HCT116 (cell line): ENCODE measurements around the gene WAC. TPM values are rescaled to one million over a fixed set of nuclear protein-coding genes. Genes with fewer than 3 reads are reported as not detected.

ENCODE experiments used
- ATAC-seq: fragments of 200-7000 bp; cut with Tn5 transposase; 2 replicates; pipeline ENCODE4 v1.9.1; 2020; ENCODE audit warnings: mild to moderate bottlenecking, moderate library complexity
- BruUV-seq: library from RNA; stranded (reverse); fragments of 400-500 nt; replicated peaks from 2 replicates; lab custom pipeline; 2021; lab: Mats Ljungman, UMichigan
- CTCF ChIA-PET: fragments of 300-600 bp; sonication (Branson Sonifier 250); formaldehyde crosslinking; loops from one replicate; lab custom pipeline; 2021; ENCODE audit warnings: antibody characterized with exemption; lab: Charles Lee
- POLR2A ChIA-PET: fragments of 300-600, 350-600 bp; sonication (Branson Sonifier 250); formaldehyde crosslinking; loops from one replicate; lab custom pipeline; 2021; ENCODE audit warnings: antibody characterized with exemption; lab: Charles Lee
- RAD21 ChIA-PET, 2 experiments: fragments of 300-600 bp; sonication (Branson Sonifier 250); formaldehyde crosslinking; loops; one replicate each; lab custom pipeline; 2023; ENCODE audit warnings: low total read pairs in 2 of 2; ENCODE audit not compliant: uncharacterized antibody in 2 of 2, unreplicated experiment in 2 of 2, low non-redundant PET in 1 of 2; lab: Charles Lee
- DNase-seq: peaks from one replicate; pipeline ENCODE4 v3.0.0-alpha.2; 2010; ENCODE audit warnings: low read depth, low spot score
- H2AFZ ChIP-seq: fragments of 200-600 bp; shearing (Covaris generic), sonication (generic); 2 replicates; pipeline ENCODE4 v1.6.1; 2017; ENCODE audit warnings: low read depth, mixed run types, mixed read lengths, antibody characterized with exemption, low read length; ENCODE audit not compliant: poor library complexity, severe bottlenecking
- H3K27ac ChIP-seq: 2 replicates; pipeline ENCODE4 v1.5.1; 2012; ENCODE audit warnings: low read depth, low read length
- H3K27me3 ChIP-seq: fragments of 200-600 bp; sonication (generic); 2 replicates; pipeline ENCODE4 v1.6.1; 2016; ENCODE audit warnings: mixed run types, low read length, mixed read lengths; ENCODE audit not compliant: insufficient read depth
- H3K36me3 ChIP-seq, 2 experiments: fragments of 200-500 bp in 1 of 2; fragments of 200-600 bp in 1 of 2; sonication (Bioruptor generic) in 1 of 2; sonication (generic) in 1 of 2; 2 replicates each; pipeline versions ENCODE4 v1.5.1 to v1.6.1; 2014 to 2016; ENCODE audit warnings: low read length in 2 of 2, inconsistent platforms in 1 of 2, mixed read lengths in 1 of 2, mixed run types in 1 of 2; ENCODE audit not compliant: insufficient read depth in 2 of 2, control insufficient read depth in 1 of 2
- H3K4me1 ChIP-seq, 2 experiments: fragments of 200-600 bp in 1 of 2; sonication (generic) in 1 of 2; 2 replicates each; pipeline versions ENCODE4 v1.5.1 to v1.6.1; 2012 to 2017; ENCODE audit warnings: low read length in 2 of 2, inconsistent platforms in 1 of 2, mild to moderate bottlenecking in 1 of 2, mixed read lengths in 1 of 2, mixed run types in 1 of 2, moderate library complexity in 1 of 2; ENCODE audit not compliant: insufficient read depth in 2 of 2, control insufficient read depth in 1 of 2
- H3K4me2 ChIP-seq: fragments of 200-600 bp; sonication (generic); 2 replicates; pipeline ENCODE4 v1.6.1; 2017; ENCODE audit warnings: mixed run types, low read length, mixed read lengths
- H3K4me3 ChIP-seq, 2 experiments: fragments of 200-600 bp in 1 of 2; sonication (generic) in 1 of 2; replicated peaks in 1 of 2; 2 replicates each; pipeline ENCODE4 v1.5.1; 2011 to 2016; ENCODE audit warnings: low read length in 2 of 2, control low read depth in 1 of 2, low read depth in 1 of 2, mild to moderate bottlenecking in 1 of 2, mixed read lengths in 1 of 2, mixed run types in 1 of 2
- H3K79me2 ChIP-seq: fragments of 200-600 bp; sonication (generic); 2 replicates; pipeline ENCODE4 v1.6.1; 2017; ENCODE audit warnings: mild to moderate bottlenecking, mixed run types, low read length, moderate library complexity, mixed read lengths; ENCODE audit not compliant: insufficient read depth
- H3K9ac ChIP-seq: fragments of 200-600 bp; sonication (generic); 2 replicates; pipeline ENCODE4 v1.6.1; 2016; ENCODE audit warnings: low read length, mixed read lengths
- H3K9me2 ChIP-seq: fragments of 200-600 bp; sonication (generic), shearing (Covaris generic); 2 replicates; pipeline ENCODE4 v1.6.1; 2017; ENCODE audit warnings: mixed run types, mild to moderate bottlenecking, moderate library complexity; ENCODE audit not compliant: insufficient read depth
- H3K9me3 ChIP-seq, 2 experiments: fragments of 200-500 bp in 1 of 2; fragments of 200-600 bp in 1 of 2; sonication (Bioruptor generic) in 1 of 2; sonication (generic) in 1 of 2; 2 replicates each; pipeline ENCODE4 v1.6.1; 2014 to 2017; ENCODE audit warnings: low read length in 2 of 2, mixed read lengths in 2 of 2, inconsistent platforms in 1 of 2, low read depth in 1 of 2, mild to moderate bottlenecking in 1 of 2, mixed run types in 1 of 2, moderate library complexity in 1 of 2; ENCODE audit not compliant: control insufficient read depth in 1 of 2, insufficient read depth in 1 of 2
- H4K20me1 ChIP-seq: fragments of 200-600 bp; sonication (generic), shearing (Covaris generic); 2 replicates; pipeline ENCODE4 v1.6.1; 2017; ENCODE audit warnings: mixed run types, mild to moderate bottlenecking, moderate library complexity; ENCODE audit not compliant: insufficient read depth
- ELF1 ChIP-seq: IDR thresholded peaks from 2 replicates; pipeline ENCODE4 v1.6.1; 2012; ENCODE audit warnings: low read depth, borderline replicate concordance
- EZH2phosphoT487 ChIP-seq: fragments of 200-600 bp; IDR thresholded peaks from 2 replicates; pipeline ENCODE4 v1.6.1; 2018; ENCODE audit warnings: antibody characterized with exemption, borderline replicate concordance
- MAX ChIP-seq: IDR thresholded peaks from 2 replicates; pipeline ENCODE4 v1.6.1; 2012
- POLR2A ChIP-seq: IDR thresholded peaks from 2 replicates; pipeline ENCODE4 v1.7.0; 2011; ENCODE audit warnings: borderline replicate concordance; ENCODE audit not compliant: insufficient read depth, insufficient read length; ENCODE audit errors: extremely low read depth
- SIN3A ChIP-seq: IDR thresholded peaks from 2 replicates; pipeline ENCODE4 v1.6.1; 2012; ENCODE audit warnings: low read depth
- TCF7L2 ChIP-seq: IDR thresholded peaks from 2 replicates; pipeline ENCODE4 v1.7.0; 2011; ENCODE audit warnings: borderline replicate concordance, inconsistent platforms; ENCODE audit not compliant: insufficient read depth, insufficient read length; ENCODE audit errors: extremely low read depth
- ZBTB33 ChIP-seq: IDR thresholded peaks from 2 replicates; pipeline ENCODE4 v1.6.1; 2011; ENCODE audit warnings: mild to moderate bottlenecking, low read length, moderate library complexity; ENCODE audit not compliant: insufficient replicate concordance; ENCODE audit errors: extremely low read depth
- ZFX ChIP-seq: fragments of 450-650 bp; IDR thresholded peaks from 2 replicates; pipeline ENCODE4 v1.6.1; 2017
- ZNF274 ChIP-seq: fragments of 200-500 bp; sonication (Bioruptor generic); IDR thresholded peaks from 2 replicates; pipeline ENCODE4 v1.6.1; 2014; ENCODE audit warnings: mild to moderate bottlenecking, low read depth, low read length, inconsistent platforms
- intact Hi-C: fragments of 100-400 bp; cut with micrococcal nuclease; formaldehyde crosslinking; loops from 2 replicates; pipeline ENCODE4 v1.10.0; 2022
- total RNA-seq: library from RNA; stranded (reverse); gene quantifications from one replicate; pipeline ENCODE4 v1.2.1, GENCODE V29; 2021; ENCODE audit not compliant: unreplicated experiment

Gene WAC
- total RNA-seq, 1 experiment from 2014 or later, result 117 TPM

GRCh38 chr10:28523725-28524252 is 9.1 kb upstream of the WAC start:
- intact Hi-C loops, result no loop called here
- no peaks in the 10 kb centered on the region for H3K9me3 ChIP-seq
- TF ChIP-seq EZH2phosphoT487 (no peak), POLR2A (no peak), ZBTB33 (no peak), TCF7L2 (no peak), ELF1 (no peak), SIN3A (no peak), ZNF274 (no peak), MAX (no peak), ZFX (no peak)
- no peaks in the 10 kb centered on the region for H4K20me1 ChIP-seq
- H2AFZ ChIP-seq, result no peak overlapping the region
- H3K36me3 ChIP-seq, result no peaks in the 10 kb centered on the region; a peak in 1 of 4 replicates
- DNase-seq (no peak), ATAC-seq (no peak)
- BruUV-seq, result TSS peak; percentile 24
- no peaks in the 10 kb centered on the region for H3K9me2 ChIP-seq
- H3K27me3 ChIP-seq, result no peaks in the 10 kb centered on the region
- H3K79me2 ChIP-seq, result peaks cover under 1% of the 10 kb centered on the region; the same call in 1 of the 2 replicates
- ChIA-PET RAD21 (no interaction called here), POLR2A (no interaction called here), CTCF (no interaction called here)
- no peak overlapping the region for H3K4me3 ChIP-seq
- H3K4me2 ChIP-seq, result no peak overlapping the region
- no peak overlapping the region for H3K27ac ChIP-seq
- H3K9ac ChIP-seq, result no peak overlapping the region
- H3K4me1 ChIP-seq, result no peaks in the 10 kb centered on the region
